ENCODE data around the gene RACK1. TPM values are rescaled to one million over a fixed set of nuclear protein-coding genes. Genes with fewer than 3 reads are reported as not detected.
A peak's percentile ranks its signal among the peaks of the same experiment; 100 is the strongest.

The RACK1 gene
- total and polyA plus RNA-seq, 2 of the 8 experiments (the other 6 are each of a cell fraction or from before 2014, with no cell fraction given): 2,589 to 7,971 TPM

DNA sequence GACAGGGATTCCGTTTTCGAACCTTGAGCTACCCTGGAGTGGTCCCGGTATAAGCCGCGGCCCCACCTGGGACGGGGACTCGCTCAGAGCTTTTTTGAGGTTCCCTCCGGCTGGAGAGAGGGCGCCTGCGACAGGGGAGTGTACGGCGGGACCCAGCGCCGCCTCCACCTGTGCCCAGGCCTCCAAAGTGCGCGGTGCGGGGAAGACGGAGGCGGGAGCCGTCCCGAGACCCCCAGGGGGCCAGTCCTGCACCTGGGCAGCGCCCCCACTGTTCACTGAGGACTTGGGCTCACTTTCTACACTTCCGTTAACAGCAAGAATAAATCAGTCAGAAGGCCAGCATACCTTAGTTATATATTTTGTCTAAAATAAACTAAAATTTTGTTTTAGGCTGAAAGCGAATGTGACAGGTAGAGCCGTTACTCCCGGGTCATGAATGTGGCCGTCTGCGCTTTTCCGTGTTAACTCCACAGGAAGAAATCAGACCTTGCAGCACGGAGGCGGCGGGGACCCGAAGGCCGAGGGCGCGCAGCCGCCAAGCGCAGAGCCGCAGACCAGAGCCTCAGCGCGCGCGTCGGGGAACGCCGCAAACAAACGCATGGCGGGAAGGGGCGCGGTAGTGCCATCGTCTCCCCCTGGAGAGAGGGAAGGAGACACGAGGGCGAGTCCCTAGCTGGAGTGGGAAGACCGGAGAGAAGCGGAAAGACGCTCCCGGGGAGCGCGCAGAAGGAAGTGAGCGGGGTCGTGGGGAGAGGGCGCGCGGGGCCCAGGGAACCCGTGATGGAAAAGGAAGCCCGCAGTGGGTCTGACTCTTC lies 52.8 kb downstream of the RACK1 start:
- FAIRE-seq (no peak), DNase-seq (ENCODE audit: low read depth in 1 of 2, low spot score in 2 of 2) (no peak)
- 3% methylated on average over 52 of the region's 66 CpGs; no CpG with 5 or more reads in 1 of the 2 experiments for whole genome bisulfite sequencing, 2 experiments (ENCODE audit: extremely low coverage in 1 of 2, insufficient coverage in 1 of 2, insufficient read length in 1 of 2, insufficient replicate concordance in 2 of 2, low coverage in 1 of 2, low lambda C conversion rate in 2 of 2, missing lambda C conversion rate in 1 of 2)
- Histone ChIP-seq H2AK5ac (ENCODE audit: low read depth, low read length) (no peak overlapping the region), H2BK12ac (ENCODE audit: low read depth, low read length) (no peak overlapping the region), H3K23me2 (ENCODE audit: low read depth, low read length) (peaks cover 36% of the 10 kb centered on the region), H2BK15ac (ENCODE audit: low read length) (no peak overlapping the region), H3K56ac (replicated peaks; ENCODE audit: insufficient read length, low read depth, low read length) (no peak overlapping the region), H3K18ac (ENCODE audit: extremely low read depth, low read length) (peak overlapping the region; percentile 78; the same call in 1 of the 2 replicates), H3K9me3 (ENCODE audit: insufficient read depth in 2 of 2, low read depth in 1 of 2, low read length in 1 of 2) (no peaks in the 10 kb centered on the region), H2AFZ (ENCODE audit: low read length) (no peak overlapping the region; the same call in 1 of the 2 replicates), H3K4ac (replicated peaks; ENCODE audit: insufficient read length, low read depth, low read length) (no peak overlapping the region), H3K23ac (ENCODE audit: insufficient read length) (no peak overlapping the region), H4K8ac (ENCODE audit: extremely low read depth, insufficient read depth, low read length) (no peak overlapping the region), H3K14ac (ENCODE audit: insufficient read length) (no peak overlapping the region), H3K79me2 (ENCODE audit: control insufficient read depth in 1 of 2, insufficient read depth in 2 of 2, low read length in 2 of 2) (no peaks in the 10 kb centered on the region), H4K20me1 (replicated peaks in 1 of 2; ENCODE audit: control insufficient read depth in 1 of 2, insufficient read depth in 2 of 2, low read length in 2 of 2) (peaks cover 4% of the 10 kb centered on the region in 2 experiments), H2BK20ac (ENCODE audit: low read length) (no peak overlapping the region), H4K5ac (ENCODE audit: insufficient read length, low read depth, low read length) (no peak overlapping the region), H3K79me1 (ENCODE audit: low read depth, low read length) (no peaks in the 10 kb centered on the region), H2BK120ac (replicated peaks; ENCODE audit: low read depth, low read length) (no peak overlapping the region), H3K9ac (replicated peaks in 1 of 4; ENCODE audit: extremely low read depth in 1 of 4, low read depth in 3 of 4, low read length in 3 of 4) (no peak overlapping the region), H3K27ac (ENCODE audit: low read depth, low read length) (no peak overlapping the region), H3K4me2 (ENCODE audit: insufficient read depth in 1 of 2, low read depth in 2 of 2, low read length in 2 of 2) (peak overlapping the region; percentile 94 to 96), H2BK5ac (ENCODE audit: low read depth, low read length) (no peak overlapping the region), H4K91ac (replicated peaks; ENCODE audit: insufficient read length, low read length) (no peak overlapping the region), H3K4me3 (ENCODE audit: extremely low read depth in 1 of 4, insufficient read depth in 2 of 4, low read depth in 3 of 4, low read length in 4 of 4) (peak overlapping the region; percentile 62 to 90 (median 78)), H3K27me3 (replicated peaks in 1 of 4; ENCODE audit: control insufficient read depth in 3 of 4, extremely low read depth in 1 of 4, insufficient read depth in 3 of 4, low read length in 3 of 4) (peaks cover 15 to 34% (median 23%) of the 10 kb centered on the region in 4 experiments; a peak in 6 of 7 replicates), H3K36me3 (ENCODE audit: control insufficient read depth in 2 of 4, insufficient read depth in 4 of 4, low read length in 3 of 4) (no peaks in the 10 kb centered on the region), H3K4me1 (replicated peaks in 1 of 4; ENCODE audit: control insufficient read depth in 3 of 4, insufficient read depth in 4 of 4, low read length in 3 of 4) (peaks cover 0 to 11% (median 5%) of the 10 kb centered on the region in 4 experiments; a peak in 5 of 7 replicates)
- ChIA-PET POLR2A (ENCODE audit: partially characterized antibody) (interaction anchor here (0.7 to 11.9 kb wide), 15 partner anchors 9 to 389 kb away, joined by 3 to 90 read pairs (median 4); partner anchors contain the start of genes RACK1 and TRIM7), CTCF (ENCODE audit: partially characterized antibody) (interaction anchor here (0.5 to 12.3 kb wide), 10 partner anchors 9 to 628 kb away, joined by 3 to 197 read pairs (median 3); partner anchors contain the start of gene TRIM7)
- TF ChIP-seq TEAD4 (IDR thresholded peaks at IDR 0.05; ENCODE audit: low read depth, low read length) (no peak), JUND (IDR thresholded peaks at IDR 0.05; ENCODE audit: low read length) (no peak), RNF2 (IDR thresholded peaks at IDR 0.05; ENCODE audit: borderline replicate concordance, low read depth, low read length, missing control alignments, poor library complexity, severe bottlenecking) (no peak), BCL11A (IDR thresholded peaks at IDR 0.05; ENCODE audit: low read depth in 2 of 2, low read length in 2 of 2) (no peak), SUZ12 (IDR thresholded peaks at IDR 0.05; ENCODE audit: low read length) (peak; percentile 42), ATF2 (IDR thresholded peaks at IDR 0.05; ENCODE audit: low read length) (no peak), NRF1 (IDR thresholded peaks at IDR 0.05; ENCODE audit: low read depth, low read length) (no peak), BACH1 (IDR thresholded peaks at IDR 0.05; ENCODE audit: low read length) (0 out of 2 replicates have a peak, but pooled peaks have one; percentile 45)
- TF ChIP-seq, protein P1, sequence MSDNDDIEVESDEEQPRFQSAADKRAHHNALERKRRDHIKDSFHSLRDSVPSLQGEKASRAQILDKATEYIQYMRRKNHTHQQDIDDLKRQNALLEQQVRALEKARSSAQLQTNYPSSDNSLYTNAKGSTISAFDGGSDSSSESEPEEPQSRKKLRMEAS (IDR thresholded peaks at IDR 0.05): 0 out of 2 replicates have a peak, but pooled peaks have one; percentile 26
